ENCODE data around the gene TAB2.
"Not testable (repeated sequence)": the region's sequence is repeated elsewhere in the genome, so short reads cannot be mapped to it uniquely, and the experiment has no call there.

Gene TAB2

GRCh38 chr6:149313070-149313469, 4.4 kb upstream of the TAB2 start:
- DNase-seq (ENCODE audit: low read depth) = no peak

DNA sequence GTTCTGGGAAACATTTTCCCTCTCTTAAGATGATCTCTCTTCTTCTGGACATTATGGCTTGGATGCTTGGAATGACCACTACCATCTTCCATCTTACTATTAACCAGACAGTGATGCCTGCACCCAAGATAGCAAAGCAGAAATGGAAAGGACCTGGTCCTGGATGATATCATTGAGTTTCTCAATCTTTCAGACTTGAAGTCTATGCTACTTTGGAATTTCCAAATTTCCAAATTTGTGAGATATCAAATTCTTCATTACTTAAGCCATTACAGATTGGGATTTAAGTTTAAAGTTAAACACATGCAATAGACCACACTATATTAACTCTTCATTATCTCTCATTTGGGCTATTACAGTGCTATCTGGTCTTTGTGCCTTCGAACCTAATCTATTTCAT, 3.7 kb upstream of the TAB2 start:
- DNase-seq (ENCODE audit: low read depth) = no peak

DNA sequence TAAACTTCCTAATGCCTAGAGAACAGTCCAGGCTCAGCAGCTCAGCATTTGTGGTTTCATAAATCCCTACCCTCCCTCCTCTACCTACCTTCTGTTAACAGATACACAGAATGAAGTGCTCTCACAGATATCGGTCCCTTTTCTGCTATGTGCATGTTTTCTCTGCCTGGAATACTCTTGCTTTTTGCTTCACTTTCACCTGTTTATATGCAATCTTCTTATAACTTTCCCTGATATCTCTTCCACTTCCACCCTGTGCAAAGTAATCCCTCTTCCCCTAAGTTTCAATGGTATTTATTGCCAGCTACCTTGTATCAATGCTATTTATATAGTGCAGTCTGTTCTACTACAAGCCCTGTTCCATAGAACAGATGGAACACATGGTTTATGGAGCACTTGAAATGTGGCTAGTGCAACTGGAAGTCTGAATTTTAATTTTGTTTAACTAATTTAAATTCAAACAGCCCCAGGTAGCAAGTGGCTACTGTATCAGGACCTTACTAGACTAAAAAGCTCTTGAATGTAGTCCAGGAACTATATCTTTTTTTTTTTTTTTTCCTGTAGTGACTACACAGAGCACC, 3.1 kb upstream of the TAB2 start:
- DNase-seq (ENCODE audit: low read depth) = no peak

DNA sequence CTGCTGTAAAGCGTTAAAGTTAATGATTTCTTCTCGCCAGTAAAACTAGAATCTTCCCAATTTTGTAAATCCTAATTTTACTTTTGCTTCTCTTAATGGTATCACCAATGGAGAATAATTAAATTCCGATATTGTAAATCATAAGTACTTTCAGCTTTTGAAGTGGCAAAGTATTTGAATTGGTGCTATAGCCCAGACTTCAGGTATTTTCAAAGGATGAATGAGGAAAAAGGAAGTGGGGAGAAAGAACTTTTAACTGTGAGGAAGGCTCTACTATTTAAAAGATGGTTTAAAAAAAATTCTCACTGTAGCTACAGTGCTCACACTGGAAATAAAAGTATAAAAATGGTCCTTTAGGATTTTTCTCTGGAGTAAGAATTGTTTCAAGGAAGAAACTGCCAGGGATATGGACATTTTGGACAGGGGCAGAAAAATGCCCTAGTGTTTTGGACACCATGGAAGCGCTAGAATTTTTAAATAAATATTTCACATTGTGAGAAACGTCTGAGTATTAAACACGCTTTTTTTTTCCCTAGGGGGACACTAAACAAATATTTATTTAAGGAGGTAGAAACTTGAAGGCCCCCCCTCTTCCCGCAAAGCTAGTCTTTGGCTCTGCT, 1.3 kb upstream of the TAB2 start:
- DNase-seq (ENCODE audit: low read depth) = no peak

DNA sequence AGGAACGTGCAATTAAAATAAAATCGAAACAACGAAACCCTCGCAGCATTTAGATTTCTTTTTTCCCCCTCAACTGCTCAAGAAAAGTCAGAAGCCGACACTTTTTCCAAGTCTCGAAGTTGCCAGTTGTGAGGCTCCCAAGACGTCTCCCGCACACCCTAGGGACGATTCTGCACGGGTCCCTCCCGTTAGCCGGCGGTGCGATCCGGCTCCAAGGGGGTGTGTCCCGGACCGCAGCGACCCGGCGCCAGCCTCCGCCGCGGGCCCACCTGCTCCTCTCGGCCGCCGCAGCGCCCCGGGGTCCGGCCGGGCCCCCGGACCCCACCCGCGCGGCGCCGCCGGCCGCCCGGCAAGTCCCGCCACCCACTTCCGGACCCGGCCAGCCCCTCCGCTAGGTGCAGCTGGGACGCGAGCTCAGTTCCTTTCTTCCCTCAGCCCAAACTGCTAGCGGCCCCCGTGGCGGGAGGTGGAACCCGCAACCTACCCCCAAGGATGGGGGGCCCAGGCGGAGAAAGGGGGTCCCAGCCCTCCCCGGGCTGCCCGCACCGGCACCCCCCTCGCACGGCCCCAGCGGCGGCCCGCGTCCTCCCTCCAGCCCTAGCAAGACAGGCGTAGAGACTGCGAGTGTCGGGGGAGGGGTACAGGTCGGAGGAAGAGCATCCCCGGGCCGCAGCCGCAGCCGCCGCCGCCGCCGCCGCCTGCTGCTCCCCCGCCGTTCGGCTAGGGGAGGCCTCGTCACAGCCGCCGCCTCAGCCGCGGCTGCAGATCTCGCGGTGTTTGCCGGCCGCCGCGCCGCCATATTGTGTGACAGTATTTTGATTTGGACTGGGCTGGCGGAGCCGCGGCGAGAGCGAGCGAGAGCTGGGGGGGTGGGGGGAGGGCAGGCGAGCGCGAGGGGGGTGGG, 520 bp upstream of the TAB2 start:
- peak; percentile 93 for DNase-seq (ENCODE audit: low read depth)

DNA sequence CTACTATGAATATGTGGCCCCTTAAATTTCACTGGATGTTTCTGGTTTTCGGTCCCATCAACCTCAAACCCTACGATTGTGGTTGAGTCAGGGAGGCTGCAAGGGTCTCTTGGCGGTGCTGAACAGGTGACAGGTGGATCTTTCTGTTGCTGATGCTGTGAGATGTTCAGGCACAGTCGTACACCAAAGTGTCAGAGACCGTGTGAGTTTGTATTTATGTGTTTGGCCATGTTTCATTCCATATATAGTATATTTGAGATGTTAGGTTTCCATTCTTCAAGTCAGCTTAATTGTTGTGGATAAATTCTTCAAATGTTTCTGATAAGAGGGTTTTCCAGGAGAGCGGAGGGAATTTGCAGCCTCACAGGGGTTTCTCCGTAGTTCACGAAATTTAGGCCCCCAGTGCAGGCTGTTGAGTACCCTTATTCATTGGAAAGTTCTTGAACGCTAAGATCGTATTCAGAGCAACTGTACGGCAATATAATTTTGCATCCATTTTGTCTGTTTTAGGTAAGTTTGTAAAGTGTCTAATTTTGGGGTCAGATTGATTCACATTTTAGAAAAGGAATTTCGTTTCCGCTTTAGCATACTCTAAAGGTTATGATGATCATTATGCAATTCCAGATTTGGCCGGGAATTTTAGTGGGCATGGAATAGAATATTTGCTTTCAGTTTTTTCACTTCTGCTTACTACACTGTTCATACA, 1.2 kb downstream of the TAB2 start:
- DNase-seq (ENCODE audit: low read depth) = no peak

DNA sequence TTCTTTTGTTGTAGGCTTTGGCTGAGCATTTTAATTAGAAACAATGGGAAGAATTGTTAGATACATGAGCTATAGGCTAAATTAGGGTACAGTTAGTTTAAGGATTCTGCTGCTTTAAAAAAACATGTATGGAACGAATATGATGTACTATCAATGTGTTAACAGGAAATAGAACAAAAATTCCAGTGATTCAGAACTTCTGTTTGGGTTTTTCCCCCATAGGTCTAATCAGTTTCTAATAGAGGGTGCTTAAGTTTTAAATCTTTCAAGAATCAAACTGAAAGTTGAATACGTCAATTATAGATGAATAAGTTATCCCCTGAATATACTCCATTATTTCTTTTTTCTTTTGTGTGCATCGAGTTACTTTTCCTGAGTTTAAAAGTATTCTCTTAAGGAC, 1.9 kb downstream of the TAB2 start:
- no peak for DNase-seq (ENCODE audit: low read depth)

- DNase-seq (ENCODE audit: low read depth) = not testable (repeated sequence)
Observed at GRCh38 chr6:149320016-149320415, 2.5 kb downstream of the TAB2 start.

GRCh38 chr6:149320796-149321195, 3.3 kb downstream of the TAB2 start:
- no peak for DNase-seq (ENCODE audit: low read depth)

GRCh38 chr6:149323353-149323752, 5.8 kb downstream of the TAB2 start:
- DNase-seq (ENCODE audit: low read depth) = no peak

- no peak for DNase-seq (ENCODE audit: low read depth)
Observed at GRCh38 chr6:149323925-149324324, 6.4 kb downstream of the TAB2 start.

GRCh38 chr6:149324428-149324827, 6.9 kb downstream of the TAB2 start:
- no peak for DNase-seq (ENCODE audit: low read depth)

- no peak for DNase-seq (ENCODE audit: low read depth)
Observed at GRCh38 chr6:149325648-149326236, 8.2 kb downstream of the TAB2 start.

DNA sequence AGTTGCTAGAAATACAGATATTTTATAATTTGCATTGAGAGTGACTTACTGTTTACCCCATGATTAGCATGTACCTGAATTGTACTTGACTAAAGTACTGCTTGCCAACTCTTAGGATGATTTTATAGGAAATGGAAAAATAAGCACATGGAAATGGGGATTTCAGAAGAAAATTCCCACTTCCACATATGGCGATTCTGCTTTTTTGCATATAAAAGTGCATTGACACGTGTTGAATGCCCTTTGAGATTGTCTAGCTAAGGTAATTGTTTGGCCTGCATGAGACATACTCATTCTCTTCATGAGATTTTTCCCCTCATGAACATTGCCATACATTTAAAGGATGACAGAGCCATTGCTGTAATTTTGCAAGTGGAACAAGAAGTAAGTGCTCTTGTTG, 10.1 kb downstream of the TAB2 start:
- no peak for DNase-seq (ENCODE audit: low read depth)

GRCh38 chr6:149328083-149328482, 10.6 kb downstream of the TAB2 start:
- DNase-seq (ENCODE audit: low read depth) = no peak

GRCh38 chr6:149329529-149329928, 12.0 kb downstream of the TAB2 start:
- no peak for DNase-seq (ENCODE audit: low read depth)

DNA sequence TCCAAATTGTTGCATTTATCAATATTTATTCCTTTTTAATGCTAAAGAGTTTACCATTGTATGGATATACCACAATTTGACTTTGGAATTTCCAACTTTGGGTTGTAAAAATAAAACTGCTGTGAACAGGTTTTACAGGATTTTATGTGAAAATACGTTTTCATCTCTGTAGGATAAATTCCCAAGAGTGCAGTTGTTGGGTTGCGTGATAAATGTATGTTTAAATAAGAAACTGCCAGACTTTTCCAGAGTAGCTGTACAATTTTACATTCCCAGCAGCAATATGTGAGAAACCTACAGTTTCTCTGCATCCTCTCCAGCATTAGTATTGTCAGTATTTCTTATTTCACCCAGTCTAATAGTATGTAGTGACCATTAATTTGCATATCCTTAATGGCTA, 12.6 kb downstream of the TAB2 start:
- DNase-seq (ENCODE audit: low read depth) = no peak

DNA sequence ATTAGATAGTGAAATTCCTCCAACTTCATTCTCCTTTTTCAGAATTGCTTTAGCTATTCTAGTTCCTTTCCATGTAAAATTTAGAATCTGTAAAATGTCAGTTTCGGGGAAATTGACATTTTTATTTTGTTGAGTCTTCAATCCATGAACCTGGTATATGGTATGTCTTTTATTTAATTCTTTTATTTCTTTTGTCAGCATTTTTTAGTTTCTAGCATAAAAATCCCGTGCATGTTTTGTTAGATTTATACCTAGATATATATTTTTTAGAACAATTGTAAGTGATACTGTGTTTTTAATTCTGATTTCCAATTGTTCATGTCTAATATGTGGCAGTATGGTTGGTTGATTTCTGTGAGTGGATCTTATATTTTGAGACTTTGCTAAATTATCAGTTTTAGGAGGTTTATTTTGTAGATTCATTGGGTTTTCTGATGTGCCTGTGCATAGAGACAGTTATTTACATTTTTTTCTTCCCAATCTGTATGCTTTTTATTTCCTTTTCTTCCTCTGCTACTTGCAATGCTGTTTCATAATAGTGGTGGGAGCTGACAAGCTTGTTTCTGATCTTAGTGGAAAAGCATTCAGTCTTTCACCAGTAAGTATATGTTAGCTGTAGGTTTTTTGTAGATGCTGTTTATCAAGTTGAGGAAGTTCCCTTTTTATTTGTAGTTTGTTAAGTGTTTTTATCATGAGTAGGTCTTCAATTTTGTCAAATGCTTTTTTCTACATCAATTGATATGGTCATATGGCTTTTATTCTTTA, 13.7 kb downstream of the TAB2 start:
- peak; percentile 9 for DNase-seq (ENCODE audit: low read depth)

DNA sequence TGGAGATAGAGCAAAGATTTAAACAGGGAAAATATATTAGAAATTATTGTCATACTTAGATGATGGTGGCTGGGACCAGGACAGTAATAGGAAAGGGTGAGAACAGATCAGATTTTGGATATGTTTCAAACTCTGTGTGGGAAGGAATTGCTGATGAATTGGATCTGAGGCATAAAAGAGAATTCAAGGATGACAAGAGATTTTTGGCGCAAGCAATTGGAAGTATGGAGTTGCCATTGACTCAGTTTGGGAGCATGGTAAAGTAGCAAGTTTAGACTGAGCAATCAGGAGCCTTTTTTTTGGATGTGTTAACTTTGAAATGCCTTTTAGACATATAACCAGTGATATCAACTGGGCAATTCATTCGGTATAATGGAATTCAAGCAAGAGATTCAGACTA, 14.4 kb downstream of the TAB2 start:
- DNase-seq (ENCODE audit: low read depth) = no peak

- DNase-seq (ENCODE audit: low read depth) = no peak
Observed at GRCh38 chr6:149332602-149333265, 15.2 kb downstream of the TAB2 start.

DNA sequence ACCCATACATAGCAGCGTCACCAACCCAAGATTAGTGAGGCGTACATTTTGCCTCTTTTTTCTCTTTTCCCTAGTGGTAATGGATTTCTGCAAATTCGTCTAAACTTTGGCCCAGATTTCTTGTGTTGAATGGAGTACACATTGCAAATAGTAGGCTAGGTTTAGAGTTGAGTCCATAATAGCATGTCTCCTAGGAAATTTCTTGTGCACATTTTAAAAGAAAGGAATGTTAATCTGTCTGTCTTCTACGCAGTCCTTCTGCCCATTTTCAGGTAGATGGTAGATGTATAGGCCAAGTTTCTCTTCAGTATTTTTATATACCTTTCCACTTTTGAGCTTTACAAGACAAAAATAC, 15.7 kb downstream of the TAB2 start:
- DNase-seq (ENCODE audit: low read depth) = no peak

All from fibroblast of gingiva (primary cell).